Cerebellar nuclear complex (tissue), 1 donor: ENCODE data around the gene ANKMY2.

Experiments
- DNase-seq, 2 experiments: peaks; one replicate each; lab custom pipeline; 2025; lab: John Stamatoyannopoulos, UW

Gene ANKMY2

DNA sequence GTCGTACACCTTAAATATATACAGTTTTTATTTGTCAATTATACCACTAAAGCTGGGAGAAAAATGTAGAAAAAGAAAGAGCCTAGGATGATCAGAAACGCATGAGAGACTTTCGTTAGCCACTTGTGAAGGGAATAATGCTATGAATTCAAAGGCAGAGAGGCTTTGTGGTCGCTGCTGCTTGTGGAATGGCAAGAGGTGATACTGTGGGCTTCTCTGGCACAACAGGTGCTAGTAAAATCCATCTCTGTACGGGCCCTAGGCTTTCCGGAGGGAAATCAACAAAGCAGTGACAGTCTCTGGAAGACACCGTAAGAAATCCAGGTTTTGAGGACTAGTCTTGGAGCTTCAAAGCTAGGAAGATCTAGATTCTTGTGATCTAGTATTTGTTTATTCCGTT is 66.3 kb downstream of the ANKMY2 start:
- no peak for DNase-seq

DNA sequence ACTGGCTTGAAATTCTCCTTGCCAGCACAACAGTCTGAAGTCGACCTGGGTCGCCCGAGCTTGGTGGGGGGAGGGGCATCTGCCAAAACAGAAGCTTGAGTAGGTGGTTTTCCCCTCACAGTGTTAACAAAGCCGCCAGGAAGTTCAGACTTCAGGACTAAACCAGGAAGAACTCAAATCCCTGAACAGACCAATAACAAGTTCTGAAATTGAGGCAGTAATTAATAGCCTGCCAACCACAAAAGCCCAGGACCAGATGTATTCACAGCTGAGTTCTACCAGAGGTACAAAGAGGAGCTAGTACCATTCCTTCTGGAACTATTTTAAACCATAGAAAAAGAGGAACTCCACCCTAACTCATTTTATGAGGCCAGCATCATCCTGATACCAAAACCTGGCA is 73.6 kb downstream of the ANKMY2 start:
- DNase-seq, result no peak

DNA sequence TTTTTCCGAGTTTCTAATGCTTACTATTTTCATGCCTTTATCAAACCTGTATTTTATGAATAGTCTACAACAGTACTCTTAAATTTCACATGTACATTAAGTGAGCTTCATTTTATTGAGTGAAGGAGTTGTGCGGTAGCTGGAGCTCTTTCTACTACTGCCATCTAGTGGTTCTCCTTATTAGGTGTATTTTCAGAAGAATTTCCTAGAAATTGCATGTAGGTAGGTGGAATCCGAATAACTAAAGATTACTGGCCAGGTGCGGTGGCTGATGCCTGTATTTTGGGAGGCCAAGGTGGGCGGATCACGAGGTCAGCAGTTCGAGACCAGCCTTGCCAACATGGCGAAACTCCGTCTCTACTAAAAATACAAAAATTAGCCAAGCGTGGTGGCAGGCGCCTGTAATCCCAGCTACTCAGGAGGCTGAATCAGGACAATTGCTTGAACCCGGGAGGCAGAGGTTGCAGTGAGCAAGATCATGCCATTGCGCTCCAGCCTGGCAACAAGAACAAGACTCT is 80.6 kb downstream of the ANKMY2 start:
- peak in 1 of 2 experiments; percentile 7 for DNase-seq

DNA sequence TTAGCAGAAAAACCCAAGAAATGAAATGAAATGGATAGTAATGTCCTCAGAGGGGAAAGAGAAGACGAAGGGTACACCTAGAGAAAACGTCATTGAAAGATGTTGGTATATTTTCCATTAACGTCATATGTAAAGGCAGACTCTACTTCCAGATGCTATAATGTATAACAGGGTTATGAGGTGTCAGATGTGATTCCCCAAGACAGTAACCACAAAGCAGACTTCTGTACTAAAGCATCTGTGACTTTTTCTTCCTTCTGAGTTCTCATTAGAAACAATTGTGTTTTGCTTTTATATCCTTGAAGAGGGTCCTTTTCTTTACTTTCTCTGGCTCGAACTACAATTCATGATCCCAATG is 81.6 kb downstream of the ANKMY2 start:
- no peak for DNase-seq

DNA sequence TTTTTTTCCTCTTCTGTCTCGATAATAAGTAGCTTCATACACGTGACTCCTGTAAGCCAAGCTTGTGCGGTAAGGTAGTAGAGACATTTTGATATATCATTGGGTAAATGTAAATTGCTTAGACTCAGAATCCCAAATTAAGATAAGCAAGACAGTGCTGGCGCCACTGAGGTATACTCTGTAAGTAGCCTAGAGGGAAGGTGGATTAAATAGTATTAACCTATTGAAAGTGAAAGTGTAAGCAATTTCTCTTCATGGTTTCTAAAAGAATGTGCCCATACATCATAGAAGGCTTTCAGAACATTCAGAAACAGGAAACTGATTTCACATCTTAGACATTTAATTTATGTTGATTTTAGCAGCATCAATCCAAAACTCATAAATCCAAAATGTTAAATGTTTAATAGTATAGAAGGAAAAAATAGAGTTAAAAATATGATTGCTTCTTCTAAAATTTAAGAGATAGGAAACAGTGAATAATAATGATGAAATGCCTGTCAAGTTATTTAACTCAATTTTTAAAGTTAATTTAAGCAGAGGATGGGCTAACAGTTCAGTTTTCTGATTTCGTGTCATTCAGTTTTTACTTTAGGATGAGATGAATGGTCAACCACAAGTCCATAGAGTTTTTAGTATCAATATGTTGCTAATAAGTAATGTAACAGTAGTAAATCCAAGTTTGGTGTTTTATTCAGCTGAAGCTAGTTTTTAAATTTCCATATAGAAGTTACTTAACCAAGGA is 82.1 kb downstream of the ANKMY2 start:
- DNase-seq, result no peak

DNA sequence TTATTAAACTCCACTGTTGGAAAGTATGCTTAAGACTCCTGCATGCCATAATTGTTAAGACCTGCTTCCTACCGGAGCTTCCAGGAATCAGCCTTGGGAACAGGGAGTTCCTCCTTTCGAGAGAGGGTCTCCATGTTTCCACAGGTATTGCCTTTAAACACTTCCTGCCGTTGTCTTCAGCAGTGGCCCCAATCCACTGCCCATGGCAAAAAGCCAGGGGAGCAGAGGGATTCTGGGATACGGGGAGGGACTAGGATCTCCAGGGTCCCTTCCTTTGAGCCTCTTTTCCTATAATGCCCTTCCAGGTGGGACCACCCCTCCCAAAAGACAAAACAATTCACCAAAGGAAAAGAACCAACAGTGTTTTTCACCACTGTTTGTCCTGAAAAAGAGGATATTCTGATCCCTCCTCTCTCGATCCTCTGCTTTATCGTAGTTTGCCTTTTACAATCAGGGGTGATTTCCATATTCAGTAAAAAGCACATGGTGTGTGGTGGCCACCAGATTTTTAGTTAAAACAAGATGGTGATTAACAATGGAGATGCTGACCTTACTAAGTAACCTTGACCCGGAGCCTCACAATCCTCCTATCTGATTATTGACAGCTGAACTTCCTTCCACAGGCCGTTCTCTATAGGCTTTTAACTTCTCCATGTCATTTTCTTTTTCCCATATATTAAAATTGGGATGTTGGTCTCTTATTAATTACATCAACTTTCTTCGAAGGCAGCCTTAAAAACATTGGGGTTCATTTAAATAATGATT is 82.9 kb downstream of the ANKMY2 start:
- no peak for DNase-seq

DNA sequence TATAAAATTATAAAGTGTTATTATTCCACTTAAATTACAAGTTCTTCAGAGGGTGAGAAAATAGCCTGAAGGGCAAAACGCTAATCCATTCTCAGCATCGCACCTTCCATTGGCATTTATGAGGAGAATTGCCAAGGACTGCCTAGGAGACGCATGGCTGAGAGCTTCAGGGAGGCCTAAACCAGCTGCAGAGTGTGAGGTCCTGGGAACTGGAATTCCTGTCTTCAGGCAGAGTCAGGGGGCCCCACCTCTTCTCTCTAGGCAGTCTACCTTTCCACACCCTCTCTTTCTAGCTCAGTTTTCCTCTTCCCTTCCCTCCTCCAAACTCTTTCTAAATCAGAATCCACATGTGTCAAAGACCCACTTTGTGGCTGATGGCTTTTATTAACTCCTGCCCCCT is 83.6 kb downstream of the ANKMY2 start:
- DNase-seq, result no peak

DNA sequence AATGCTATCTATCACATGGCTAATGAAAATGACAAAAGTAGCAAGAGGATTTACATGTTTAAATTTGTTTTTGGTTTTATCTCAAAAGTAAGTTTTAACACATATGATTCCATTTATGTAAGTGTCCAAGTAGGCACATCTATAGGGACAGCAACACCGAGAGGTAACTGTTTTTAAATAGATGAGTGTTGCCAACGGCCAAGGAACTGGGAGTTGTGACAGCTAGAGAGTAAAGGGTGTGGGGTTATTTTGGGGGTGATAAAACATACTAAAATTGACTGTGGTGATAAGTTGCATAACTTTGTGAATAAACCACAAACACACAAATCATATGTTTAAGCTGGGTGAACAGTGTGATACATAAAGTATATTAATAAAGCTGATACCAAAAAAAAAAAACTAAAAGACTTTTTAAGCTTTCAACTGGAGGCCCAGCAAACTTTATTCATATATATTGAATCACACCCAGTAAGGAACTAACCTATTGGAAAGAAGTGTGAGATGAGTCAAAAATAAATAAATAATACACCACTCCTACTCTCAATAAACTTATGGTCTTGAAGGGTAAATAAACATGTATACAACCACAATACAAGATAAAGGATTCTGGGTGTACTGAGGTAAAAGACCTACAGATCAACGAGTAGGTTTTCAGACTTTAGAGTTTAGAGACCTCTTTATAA is 85.9 kb downstream of the ANKMY2 start:
- no peak for DNase-seq

DNA sequence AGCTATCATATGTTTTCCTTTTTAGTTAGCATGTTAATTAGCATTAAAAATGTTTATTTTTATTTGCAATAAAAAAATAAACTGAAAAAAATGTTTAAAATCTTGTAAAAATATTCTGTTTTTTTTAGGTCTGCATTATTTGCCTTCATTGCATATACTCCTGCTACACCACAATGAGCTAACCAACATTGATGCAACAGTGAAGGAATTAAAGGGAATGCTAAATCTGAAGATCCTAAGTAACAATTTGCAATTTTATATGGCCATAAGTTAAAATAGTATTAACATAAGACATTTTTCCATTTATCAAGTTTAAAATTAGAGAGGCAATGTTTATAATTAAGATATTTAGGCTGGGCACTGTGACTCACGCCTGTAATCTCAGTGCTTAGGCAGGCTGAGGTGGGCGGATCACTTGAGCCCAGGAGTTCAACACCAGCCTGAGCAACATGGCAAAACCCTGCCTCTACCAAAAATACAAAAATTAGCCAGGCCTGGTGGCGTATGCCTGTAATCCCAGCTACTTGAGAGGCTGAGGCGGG is 86.7 kb downstream of the ANKMY2 start:
- DNase-seq, result no peak

DNA sequence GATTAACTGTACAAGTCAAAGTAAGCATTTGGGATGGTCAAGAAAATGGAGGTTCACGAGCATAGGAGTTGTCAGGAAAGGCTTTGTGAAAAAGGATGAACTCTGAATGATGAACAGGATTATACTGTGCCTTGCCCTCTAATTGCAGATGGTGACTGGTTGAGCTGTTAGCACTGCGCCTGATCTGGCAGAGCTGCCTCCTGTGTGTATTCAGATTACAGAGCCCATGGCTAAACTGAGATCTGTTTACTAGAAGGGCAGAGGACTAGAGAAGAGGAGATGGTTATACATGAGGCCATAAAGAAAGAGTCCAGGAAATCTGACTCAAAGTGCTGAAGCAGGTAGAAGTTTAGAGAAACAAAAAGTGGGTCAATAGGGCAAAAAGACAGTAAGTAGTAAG is 89.2 kb downstream of the ANKMY2 start:
- no peak for DNase-seq

DNA sequence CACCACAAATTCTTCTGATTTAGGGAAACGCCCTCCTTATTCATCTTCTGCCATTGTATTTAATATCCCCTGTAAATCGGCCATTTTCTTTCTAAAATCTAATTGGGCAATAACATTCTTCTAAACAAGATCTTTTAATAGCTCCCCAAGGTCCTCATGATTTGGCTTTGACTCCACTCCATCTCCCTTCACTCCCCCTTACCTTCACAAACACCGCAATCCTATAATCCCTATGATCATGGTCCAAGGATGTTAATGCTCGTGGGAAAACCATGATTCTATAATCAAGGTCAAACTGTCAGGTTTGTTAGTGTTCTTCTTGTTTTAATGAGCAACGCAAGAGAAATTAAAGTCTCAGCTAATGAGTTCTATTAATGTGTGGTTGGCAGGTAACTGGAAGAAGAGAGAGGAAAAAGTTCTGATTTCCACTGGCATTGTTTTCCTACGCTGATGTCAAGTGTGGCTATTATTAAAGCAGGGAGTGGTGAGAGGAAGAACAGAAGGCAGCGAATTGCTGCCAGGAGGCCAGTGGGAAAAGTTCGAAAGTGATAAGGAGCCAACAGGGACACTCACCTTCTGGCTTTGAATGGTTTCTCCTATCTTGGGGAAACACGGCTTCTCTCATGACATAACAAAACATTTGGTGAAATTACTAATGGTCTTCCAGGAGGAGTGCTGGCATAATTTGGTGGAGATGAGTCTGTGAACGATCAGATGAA is 90.9 kb downstream of the ANKMY2 start:
- DNase-seq, result no peak

DNA sequence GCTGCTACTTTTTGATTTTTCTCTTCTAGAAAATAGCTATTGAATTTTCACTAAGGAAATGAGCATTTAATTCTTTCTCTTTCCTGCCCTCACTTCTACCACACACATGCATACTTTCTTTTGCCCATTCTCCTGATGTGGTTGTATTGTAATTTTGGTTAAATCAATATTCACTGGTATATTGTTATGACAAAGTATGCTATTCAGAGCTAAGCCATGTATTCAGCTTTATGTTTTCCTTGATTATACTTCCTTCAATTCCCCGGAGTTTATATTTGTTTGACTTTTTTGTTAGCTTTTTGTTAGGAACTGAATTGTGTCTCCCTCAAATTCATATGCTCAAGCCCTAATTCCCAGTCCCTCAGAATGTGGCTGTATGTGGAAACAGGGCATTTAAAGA is 94.9 kb downstream of the ANKMY2 start:
- DNase-seq, result no peak
